NB4 (cell line): ENCODE data around the gene MROH2A.

Source experiments
- DNase-seq: peaks from one replicate; pipeline ENCODE4 v3.0.0; 2010; ENCODE audit warnings: low read depth
- H3K4me3 ChIP-seq: one replicate; pipeline ENCODE4 v1.5.1; 2011; ENCODE audit warnings: mild to moderate bottlenecking, low read depth, low read length, moderate library complexity
- MYC ChIP-seq: IDR thresholded peaks from 2 replicates; pipeline ENCODE4 v1.6.1; 2011; ENCODE audit warnings: low read depth, low read length
- POLR2A ChIP-seq: IDR thresholded peaks from 2 replicates; pipeline ENCODE4 v1.6.1; 2011; ENCODE audit warnings: mild to moderate bottlenecking; ENCODE audit not compliant: insufficient read length; ENCODE audit errors: extremely low read depth
- TF ChIP-seq, protein P1 (sequence below): IDR thresholded peaks from 2 replicates; pipeline ENCODE4 v1.6.1; 2011; ENCODE audit warnings: low read depth, low read length
- TF ChIP-seq, protein P2 (sequence below): IDR thresholded peaks from one replicate; pipeline ENCODE4 v1.5.1; 2012; ENCODE audit warnings: low read depth, low read length

MROH2A gene

GRCh38 chr2:233831861-233832260 is 53.7 kb downstream of the MROH2A start:
- DNase-seq = no peak
- no peak overlapping the region for H3K4me3 ChIP-seq
- TF ChIP-seq, protein P1, sequence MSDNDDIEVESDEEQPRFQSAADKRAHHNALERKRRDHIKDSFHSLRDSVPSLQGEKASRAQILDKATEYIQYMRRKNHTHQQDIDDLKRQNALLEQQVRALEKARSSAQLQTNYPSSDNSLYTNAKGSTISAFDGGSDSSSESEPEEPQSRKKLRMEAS = no peak
- no peak for TF ChIP-seq POLR2A
- TF ChIP-seq, protein P2, sequence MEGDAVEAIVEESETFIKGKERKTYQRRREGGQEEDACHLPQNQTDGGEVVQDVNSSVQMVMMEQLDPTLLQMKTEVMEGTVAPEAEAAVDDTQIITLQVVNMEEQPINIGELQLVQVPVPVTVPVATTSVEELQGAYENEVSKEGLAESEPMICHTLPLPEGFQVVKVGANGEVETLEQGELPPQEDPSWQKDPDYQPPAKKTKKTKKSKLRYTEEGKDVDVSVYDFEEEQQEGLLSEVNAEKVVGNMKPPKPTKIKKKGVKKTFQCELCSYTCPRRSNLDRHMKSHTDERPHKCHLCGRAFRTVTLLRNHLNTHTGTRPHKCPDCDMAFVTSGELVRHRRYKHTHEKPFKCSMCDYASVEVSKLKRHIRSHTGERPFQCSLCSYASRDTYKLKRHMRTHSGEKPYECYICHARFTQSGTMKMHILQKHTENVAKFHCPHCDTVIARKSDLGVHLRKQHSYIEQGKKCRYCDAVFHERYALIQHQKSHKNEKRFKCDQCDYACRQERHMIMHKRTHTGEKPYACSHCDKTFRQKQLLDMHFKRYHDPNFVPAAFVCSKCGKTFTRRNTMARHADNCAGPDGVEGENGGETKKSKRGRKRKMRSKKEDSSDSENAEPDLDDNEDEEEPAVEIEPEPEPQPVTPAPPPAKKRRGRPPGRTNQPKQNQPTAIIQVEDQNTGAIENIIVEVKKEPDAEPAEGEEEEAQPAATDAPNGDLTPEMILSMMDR = no peak
- TF ChIP-seq MYC = no peak

- TF ChIP-seq MYC (no peak), POLR2A (no peak)
- TF ChIP-seq, protein P2 = no peak
- TF ChIP-seq, protein P1 = no peak
- no peak overlapping the region for H3K4me3 ChIP-seq
- no peak for DNase-seq
These were observed 54.3 kb downstream of the MROH2A start for GRCh38 chr2:233832414-233832813.

DNA sequence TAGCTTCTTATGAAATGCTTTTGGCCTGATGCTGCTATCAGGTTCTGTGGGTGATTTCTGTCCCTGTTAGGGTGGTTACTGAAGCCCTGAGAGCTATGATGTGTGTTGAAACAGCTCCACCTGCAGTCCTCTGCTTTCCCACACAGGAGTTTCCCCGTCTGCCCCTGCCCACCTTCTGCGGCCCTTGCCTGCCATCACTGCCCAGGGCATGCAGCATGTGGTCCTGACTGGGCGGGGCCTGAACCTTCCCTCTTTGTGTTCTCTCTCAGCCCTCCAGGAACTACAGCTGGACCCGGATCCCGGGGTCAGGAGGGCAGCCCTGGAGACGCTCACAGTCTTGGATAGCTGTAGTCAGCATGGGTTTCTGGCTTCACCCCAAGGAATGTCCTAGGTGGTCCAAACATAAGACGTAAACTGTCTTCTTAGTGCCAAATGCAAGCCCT is 54.8 kb downstream of the MROH2A start:
- peak; percentile 46 for DNase-seq
- TF ChIP-seq, protein P2 = peak; percentile 5
- no peak for TF ChIP-seq POLR2A
- no peak overlapping the region for H3K4me3 ChIP-seq

- H3K4me3 ChIP-seq = no peak overlapping the region
- TF ChIP-seq, protein P2 = no peak
- TF ChIP-seq POLR2A (no peak), MYC (no peak)
- TF ChIP-seq, protein P1 = no peak
- DNase-seq = no peak
These were observed 55.2 kb downstream of the MROH2A start for GRCh38 chr2:233833345-233833744.

DNA sequence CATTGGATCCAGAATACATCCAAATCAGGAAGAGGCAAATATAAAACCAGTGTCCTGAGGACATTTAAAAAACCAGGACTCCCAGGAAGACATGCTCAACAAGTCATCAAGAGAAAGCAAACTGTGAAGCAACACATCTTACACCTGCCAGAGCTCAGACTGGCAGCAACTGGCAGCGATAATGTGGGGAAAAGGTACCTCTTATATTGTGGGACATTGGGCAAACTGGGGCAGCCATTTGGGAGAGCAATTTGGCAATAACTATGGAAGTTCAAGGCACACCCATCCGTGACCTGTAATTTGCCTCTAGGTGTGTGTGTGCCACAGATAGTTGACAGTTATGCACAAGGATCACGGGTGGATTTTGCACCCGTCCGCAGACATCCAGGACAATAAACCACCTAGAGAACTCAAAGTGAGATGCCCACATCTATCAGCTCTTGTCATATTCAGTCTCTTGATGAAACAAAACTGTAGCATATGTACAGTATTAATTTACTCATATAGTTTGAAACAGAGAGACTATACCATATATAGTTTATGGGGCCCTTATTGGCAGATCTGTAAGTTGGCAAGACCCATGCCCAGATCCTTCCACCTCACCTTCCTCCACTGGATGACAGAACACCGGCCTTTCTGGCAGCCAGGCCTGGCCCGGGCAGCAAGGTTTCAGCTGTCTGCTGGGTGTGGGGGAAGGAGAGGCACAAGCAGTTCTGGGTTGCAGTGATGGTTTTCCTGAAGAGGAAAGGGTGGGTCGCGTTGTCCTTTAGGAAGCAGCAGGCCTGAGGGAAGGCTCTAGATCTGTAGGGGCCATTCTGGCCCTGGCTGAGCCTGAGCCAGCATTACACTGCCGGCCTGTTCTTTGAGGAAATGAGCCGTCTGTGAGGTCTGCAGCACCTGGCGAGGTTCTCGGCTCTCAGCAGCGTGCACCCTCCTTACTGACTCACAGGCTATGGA is 57.4 kb downstream of the MROH2A start:
- H3K4me3 ChIP-seq = no peak overlapping the region
- TF ChIP-seq POLR2A (no peak), MYC (no peak)
- TF ChIP-seq, protein P1 = no peak
- TF ChIP-seq, protein P2 = no peak
- no peak for DNase-seq

GRCh38 chr2:233836359-233836758 is 58.2 kb downstream of the MROH2A start:
- DNase-seq = no peak
- H3K4me3 ChIP-seq = no peak overlapping the region
- TF ChIP-seq, protein P1 = no peak
- TF ChIP-seq, protein P2 = no peak
- TF ChIP-seq MYC = no peak
- TF ChIP-seq POLR2A = no peak
